GM19452 (cell line): ENCODE results near the gene PAK4.
"Not testable (repeated sequence)": the region's sequence is repeated elsewhere in the genome, so short reads cannot be mapped to it uniquely, and the experiment has no call there.

Experiments used
- ATAC-seq: cut with Tn5 transposase; IDR thresholded peaks from one replicate; pipeline ENCODE4 v1.9.1; 2021; ENCODE audit not compliant: unreplicated experiment

The PAK4 gene

DNA sequence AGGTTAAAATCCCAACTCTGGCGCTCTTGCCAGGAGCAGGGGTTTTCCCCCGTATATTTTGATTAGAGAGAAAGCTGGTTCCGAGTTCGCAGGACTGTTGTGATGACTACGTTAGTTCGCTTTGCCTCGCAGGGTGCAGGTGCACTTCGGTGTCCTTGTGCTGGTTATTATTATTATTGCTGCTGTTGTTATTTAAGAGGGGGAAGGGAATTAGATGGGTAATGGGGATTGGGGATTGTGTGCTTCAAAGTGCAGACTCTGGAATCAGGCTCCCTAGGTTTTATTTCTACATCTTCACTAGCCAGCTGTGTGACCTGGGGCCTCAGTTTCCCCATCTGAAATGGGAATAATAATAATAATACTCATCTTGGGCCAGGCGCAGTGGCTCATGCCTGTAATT is 26.2 kb upstream of the PAK4 start:
- ATAC-seq, result no peak

GRCh38 chr19:39100500-39101166 is 25.0 kb upstream of the PAK4 start:
- no peak for ATAC-seq

DNA sequence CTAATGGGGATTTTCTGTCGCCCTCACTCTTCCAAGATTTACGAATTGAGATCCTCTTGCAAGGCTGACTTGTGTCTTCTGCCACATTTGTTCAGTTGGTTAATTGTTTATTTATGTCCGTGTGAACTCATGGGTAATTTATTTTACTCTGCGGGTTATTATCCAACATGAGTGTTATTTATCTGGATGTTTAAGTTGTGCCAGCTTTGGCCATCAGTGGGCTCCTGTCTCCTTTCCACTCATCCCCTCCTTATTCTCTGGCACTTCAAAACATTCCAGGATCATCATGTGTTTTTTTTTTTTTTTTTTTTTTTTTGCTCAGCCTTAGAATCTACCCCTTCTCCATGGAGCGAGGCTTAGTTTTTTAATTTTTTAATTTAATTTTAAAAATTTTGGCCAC is 22.4 kb upstream of the PAK4 start:
- ATAC-seq, result no peak

- no peak for ATAC-seq
Observed at GRCh38 chr19:39104186-39104596, 21.4 kb upstream of the PAK4 start.

- no peak for ATAC-seq
Observed at GRCh38 chr19:39106194-39106593, 19.4 kb upstream of the PAK4 start.

DNA sequence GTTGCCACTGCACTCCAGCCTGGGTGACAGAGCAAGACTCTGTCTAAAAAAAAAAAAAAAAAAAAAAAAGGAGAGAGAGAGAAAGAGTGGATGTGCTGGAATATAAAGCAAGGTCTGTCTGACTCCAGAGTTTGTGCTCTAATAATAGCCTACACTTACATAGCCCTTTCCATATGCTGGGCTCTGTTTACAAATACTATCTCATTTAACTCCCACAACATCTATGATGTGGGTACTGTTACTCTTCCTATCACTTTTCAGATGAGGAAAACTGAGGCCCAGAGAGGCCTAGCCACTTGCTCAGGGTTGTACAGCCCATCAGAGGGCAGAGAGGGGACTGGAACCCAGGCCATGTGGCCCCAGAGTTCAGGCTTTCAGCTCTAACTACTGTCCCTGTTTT is 15.9 kb upstream of the PAK4 start:
- ATAC-seq, result no peak

DNA sequence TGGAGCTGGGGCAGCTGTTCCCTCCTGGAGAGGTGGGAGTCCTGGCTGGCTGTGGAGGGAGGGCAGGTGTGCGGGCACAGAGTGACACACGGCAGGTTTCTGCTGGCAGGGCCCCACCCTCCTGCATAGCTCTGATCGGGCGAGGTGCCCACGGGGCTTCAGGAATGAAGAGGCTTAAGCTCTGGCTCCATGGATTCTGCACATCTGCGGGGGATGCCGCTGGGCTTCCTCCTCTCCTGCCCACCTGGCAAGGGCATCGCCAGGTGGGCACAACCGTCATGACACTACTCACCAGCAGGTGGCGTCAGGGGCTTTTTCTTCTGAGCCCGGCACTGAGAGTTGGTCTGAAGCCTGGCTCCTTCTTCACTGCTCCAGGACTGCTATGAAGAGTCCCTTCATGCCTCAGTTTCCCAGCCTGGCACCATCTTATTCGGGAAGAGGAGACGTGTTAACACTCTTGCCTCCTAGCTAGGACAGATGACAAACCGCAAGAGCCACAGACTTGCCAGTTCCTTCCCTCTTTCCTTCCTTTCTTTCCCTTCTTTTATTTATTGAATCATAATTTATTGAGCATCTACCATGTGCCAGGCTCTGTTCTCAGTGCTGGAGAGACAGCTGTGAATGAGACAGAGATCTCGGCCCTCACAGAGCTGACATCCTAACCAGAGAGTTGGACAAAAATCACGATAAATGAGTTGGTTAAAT is 15.2 kb upstream of the PAK4 start:
- ATAC-seq, result no peak

DNA sequence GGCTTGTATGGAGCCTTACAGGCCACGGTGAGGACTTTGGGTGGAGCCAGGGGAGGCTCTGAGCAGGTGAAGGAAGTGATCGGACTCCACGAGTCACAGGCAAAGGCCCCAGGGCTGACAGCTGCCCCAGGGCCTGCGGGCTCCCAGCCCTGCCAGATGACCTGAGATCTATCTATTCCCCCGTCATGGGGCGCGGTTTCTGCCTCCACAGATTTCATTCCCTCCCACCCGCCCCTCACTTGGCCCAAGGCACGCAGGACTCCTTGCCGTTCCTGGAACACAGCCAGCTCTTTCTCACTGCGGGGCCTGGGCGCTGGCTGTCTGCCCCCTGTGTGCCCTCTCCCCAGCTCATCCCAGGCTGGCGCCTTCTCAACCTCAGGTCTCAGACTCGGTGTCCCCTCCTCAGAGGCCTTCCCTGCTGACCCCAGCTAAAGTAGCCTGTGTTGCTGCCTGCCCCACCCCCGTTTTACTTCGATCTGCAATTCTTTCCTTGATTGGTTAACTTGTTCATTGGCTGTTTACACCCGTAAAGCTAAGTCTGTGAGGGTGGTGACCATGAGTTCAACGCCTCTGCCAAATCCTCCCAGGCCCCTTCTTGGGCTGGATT is 13.9 kb upstream of the PAK4 start:
- no peak for ATAC-seq

GRCh38 chr19:39112338-39112890 is 13.2 kb upstream of the PAK4 start:
- no peak for ATAC-seq

DNA sequence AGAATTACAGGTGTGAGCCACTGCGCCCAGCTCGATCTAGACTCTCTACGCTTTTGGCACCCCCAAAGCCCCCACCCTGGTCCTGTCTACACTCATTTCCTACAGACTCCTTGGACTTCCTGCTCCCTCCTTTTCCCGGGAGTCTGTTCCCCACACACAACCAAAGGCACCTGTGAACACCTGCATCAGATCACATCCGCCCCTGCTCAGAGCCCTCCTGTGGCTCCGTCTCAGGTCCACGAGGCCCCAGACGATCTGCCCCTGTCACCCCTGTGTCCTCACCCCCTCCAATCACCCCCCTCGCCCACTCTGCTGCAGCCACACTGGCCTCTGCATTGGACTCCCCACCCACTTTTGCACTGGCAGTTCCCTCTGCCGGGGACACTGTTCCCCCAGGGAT is 12.4 kb upstream of the PAK4 start:
- no peak for ATAC-seq

GRCh38 chr19:39115105-39115847 is 10.3 kb upstream of the PAK4 start:
- no peak for ATAC-seq

DNA sequence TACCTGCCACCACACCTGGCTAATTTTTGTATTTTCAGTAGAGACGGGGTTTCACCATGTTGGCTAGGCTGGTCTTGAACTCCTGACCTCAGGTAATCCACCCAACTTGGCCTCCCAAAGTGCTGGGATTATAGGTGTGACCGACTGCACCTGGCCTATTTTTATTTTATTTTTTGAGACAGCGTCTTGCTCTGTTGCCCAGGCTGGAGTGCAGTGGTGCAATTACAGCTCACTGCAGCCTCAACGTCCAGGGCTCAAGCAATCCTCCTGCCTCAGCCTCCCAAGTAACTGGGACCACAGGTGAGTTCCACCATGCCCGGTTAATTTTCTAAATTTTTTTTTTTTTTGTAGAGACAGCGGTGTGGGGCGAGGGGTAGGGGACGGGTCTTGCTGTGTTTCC is 8.6 kb upstream of the PAK4 start:
- not testable (repeated sequence) for ATAC-seq

DNA sequence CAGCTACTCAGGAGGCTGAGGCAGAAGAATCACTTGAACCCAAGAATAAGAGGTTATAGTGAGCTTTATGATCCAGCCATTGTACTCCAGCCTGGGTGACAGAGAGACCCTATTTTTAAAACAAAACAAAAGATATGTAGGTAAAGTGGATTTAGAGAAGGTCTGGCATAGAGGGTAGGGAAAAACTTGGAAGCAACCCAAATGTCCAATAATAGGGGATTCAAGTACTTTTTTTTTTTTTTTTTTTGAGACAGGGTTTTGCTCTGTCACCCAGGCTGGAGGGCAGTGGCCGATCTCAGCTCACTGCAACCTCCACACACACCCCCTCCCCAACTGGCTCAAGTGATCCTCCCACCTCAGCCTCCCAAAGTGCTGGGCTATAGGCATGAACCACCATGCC is 5.8 kb upstream of the PAK4 start:
- no peak for ATAC-seq

- no peak for ATAC-seq
Observed at GRCh38 chr19:39122934-39123731, 2.5 kb upstream of the PAK4 start.

DNA sequence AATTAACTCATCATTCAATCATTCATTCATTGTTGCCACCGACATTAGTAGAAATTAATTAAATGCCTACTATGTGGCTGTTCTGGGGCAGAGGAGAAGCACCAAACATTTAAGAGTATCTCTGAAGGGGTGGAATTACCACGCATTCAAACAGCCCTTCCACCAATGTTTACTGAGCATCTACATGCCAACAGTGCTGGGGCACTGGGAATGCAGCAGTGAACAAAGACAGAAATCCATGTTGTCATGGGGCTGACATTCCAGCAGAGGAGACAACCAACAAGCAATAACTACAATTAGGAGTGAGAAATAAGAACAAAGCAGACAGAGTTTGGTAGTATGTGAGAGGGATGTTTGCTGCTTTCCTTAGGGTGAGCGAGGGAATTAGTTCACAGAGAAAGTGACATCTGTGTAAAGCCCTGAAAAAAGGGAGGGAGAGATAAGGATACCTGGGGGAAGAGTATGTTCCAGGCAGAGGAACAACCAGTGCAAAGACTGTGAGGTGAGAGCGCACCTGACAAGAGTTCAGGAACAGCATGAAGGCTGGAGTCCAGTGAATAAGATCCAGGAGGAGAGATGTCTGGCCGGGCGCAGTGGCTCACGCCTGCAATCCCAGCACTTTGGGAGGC is 1.3 kb upstream of the PAK4 start:
- ATAC-seq, result no peak

GRCh38 chr19:39125199-39125553 is 410 bp upstream of the PAK4 start:
- no peak for ATAC-seq

GRCh38 chr19:39126312-39127187 is 964 bp downstream of the PAK4 start:
- ATAC-seq, result no peak

DNA sequence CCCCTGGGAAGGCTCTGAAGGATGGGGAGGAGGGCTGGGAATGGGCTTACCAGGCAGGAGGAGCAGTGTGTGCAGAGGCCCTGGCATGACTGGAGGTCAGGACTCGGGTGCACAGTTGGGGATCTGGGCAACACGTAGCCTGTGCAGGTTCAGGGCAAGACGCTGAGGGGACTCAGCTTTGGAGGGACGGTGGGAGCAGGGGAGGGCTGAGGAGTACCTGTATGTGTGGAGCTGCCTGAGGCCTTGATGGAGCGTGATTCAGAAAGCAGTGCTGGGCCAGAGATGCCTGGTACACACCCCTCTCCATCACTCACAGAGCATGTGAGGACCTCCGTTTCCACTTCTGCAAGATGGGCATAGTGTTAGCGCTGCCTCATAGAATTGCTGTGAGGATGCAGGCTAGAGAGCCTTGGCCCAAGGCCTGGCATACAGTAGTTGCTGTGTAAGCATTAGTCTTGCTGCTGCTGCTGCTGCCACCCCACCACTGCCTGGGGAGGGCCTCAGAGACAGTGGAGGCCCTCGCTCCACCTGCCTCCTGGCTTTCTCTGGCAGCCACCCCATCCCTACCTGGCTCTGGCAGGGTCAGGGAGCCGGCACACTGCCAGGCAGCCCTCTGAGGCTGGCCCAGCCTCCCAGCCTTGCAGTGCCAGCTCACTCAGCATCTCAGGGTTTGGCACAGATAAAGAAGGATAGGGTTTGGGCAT is 2.4 kb downstream of the PAK4 start:
- ATAC-seq, result no peak
